Measurements from ENCODE around the gene SETD3.

The SETD3 gene

GRCh38 chr14:99516156-99516870 lies 35.7 kb upstream of the SETD3 start:
- DNase-seq = no peak

GRCh38 chr14:99515301-99516155 lies 34.9 kb upstream of the SETD3 start:
- no peak for DNase-seq

GRCh38 chr14:99514552-99515300 lies 34.1 kb upstream of the SETD3 start:
- DNase-seq = no peak

- no peak for DNase-seq
Measured at GRCh38 chr14:99513946-99514551, 33.4 kb upstream of the SETD3 start.

GRCh38 chr14:99513183-99513694 lies 32.6 kb upstream of the SETD3 start:
- DNase-seq = no peak

- no peak for DNase-seq
Measured at GRCh38 chr14:99512571-99513182, 32.0 kb upstream of the SETD3 start.

DNA sequence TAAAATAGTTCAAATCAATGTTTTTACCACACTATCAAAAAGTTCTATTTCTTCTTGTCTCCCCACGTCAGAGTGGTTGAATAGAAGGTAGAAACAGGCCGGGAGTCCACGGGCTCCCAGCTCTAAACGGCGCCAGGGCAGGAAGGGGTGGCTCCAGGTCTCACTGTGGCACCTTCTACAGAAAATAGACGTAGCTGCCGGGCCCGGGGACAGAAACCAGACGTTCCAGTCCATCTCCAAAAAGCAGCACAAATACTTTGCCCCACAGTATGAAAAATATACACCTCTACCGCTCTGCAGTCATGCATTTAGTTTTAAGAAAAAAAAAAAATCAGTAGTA lies 31.4 kb upstream of the SETD3 start:
- DNase-seq = no peak

- DNase-seq = no peak
Measured at GRCh38 chr14:99511421-99512109, 30.9 kb upstream of the SETD3 start.

DNA sequence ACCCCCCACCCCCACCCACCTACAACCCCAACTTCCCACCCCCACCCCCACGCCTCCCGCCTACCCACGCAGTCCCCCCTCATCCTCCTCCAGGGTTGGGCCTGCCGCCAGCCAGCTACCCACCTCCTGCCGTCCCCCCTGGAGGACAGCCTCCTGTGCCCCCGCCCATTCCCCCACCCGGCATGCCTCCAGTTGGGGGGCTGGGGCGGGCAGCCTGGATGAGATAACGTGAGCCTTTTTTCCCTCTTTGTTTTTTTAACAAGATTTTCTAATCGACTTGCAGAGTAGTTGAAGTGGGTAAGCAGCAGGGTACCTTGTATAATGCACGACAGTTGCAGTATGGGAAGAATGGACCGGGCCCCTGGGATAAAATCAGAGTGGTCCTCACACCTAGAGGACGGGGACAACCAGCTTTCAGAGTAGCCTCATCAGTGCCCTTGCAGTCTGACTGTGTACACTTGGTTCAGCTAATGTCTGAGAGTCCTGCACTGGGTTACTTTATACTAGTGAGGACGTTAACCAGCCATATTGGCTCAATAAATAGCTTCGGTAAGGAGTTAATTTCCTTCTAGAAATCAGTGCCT lies 30.0 kb upstream of the SETD3 start:
- no peak for DNase-seq

GRCh38 chr14:99509871-99510555 lies 29.4 kb upstream of the SETD3 start:
- no peak for DNase-seq

DNA sequence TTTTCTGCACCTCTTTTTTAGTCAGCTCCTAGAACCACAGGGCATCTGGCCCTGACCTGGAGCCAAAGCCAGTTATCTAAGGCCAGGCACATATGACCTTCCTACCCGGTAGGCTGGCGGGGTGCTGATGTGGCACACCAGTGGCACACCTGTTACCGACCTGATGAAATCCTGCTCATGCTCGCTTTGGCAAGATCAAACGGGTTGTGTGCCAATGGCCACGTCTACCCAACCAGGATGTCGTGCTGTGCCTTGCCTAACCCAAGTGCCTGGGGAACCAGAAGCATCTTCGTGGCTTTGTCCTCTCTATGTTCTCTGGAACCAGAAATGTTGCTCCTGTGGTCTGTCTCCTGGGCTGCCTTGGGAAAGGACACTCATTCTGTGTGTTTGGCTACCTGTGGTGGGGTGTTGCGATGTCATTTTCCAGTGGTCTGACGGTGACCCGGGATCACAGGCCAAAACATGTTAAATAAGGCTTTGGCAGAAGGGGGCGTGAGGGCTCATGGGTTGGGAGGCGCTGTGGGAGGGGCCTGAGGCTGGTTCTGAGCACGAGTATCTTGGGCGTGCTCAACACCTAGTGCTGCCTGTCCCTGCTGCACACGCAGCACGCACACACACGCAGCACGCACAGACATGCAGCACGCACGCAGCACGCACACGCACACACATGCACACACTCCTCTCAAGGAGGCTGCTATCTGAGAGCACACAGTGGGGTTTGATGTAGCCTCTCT lies 28.4 kb upstream of the SETD3 start:
- DNase-seq = no peak

- DNase-seq = no peak
Measured at GRCh38 chr14:99507860-99508640, 27.4 kb upstream of the SETD3 start.

DNA sequence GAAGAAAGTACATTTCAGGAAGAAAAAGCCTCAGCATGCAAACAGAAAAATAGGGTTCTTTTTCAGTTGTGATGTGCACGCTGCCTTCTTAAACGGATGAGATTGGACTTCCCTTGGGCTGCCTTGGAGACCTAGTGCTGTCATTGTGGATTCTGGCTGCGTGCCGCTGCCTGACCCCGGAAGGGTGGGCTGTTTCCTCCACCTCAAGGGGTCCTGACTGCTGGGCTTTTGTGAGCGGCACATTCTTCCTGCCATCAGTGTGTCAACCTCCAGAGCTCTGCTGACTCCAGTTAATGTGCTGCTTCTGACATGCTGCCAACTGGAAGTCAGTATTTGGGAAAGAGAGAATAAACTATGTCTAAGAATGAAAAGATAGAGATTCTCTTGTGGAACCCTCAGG lies 25.6 kb upstream of the SETD3 start:
- no peak for DNase-seq

- no peak for DNase-seq
Measured at GRCh38 chr14:99505089-99505488, 24.4 kb upstream of the SETD3 start.

GRCh38 chr14:99503848-99504453 lies 23.3 kb upstream of the SETD3 start:
- DNase-seq = no peak

DNA sequence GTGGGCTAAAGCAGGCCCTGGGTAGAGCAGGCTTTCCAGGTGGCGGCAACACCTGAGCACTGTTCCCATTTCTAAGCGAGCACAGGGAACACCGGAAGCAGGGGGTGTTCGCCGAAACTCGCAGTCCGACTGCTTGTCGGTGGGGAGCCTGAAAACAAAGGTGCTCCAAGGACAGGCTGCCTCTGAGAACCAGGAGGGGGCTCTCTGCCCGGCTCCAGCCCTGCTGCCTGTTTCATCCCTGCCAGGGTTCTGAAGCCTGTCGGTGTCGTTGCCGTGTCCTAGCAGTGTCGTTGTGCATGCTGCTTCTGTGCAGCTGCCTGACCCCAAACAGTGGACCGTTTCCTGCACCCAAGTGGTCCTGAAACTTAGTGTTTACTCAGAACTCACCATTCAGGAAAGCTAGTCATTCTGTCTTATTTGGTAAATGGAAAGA lies 22.3 kb upstream of the SETD3 start:
- no peak for DNase-seq

DNA sequence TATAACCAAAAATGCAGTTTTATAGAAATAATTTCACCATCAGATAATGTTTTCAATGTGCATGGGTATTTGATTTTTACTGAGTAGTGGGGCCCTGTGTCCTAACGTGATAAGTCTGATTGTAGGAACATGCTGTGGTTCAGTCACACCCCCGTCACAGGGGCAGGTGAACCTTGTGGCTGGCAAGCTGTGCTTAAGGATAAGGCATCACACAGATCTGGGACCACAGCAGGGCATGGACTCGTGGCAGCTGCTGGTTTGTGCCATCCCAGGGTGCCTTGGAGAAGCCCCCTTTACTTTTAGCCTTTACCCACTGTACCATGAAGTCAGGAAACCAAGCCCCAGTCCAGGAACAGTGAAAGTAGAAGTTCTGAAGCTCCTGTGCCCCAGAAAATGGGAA lies 17.2 kb upstream of the SETD3 start:
- no peak for DNase-seq

DNA sequence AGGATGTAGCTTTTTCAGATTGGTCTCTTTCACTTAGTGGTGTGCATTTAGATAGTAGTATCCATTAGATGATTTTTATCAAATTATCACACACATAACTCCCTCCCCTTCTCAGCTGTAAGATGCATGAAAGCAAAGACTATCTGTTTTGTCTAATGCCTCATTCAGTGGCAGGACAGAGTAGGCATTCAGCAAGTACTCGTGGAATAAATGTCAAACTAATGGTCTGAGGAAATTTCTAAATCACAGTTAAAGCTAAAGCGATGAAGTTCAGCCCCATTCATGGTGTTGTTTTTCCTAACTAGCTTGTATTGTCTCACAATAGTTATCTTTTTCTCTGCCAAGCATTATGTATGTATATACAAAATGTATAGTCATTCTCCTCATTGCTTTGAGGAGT lies 16.7 kb upstream of the SETD3 start:
- DNase-seq = no peak

DNA sequence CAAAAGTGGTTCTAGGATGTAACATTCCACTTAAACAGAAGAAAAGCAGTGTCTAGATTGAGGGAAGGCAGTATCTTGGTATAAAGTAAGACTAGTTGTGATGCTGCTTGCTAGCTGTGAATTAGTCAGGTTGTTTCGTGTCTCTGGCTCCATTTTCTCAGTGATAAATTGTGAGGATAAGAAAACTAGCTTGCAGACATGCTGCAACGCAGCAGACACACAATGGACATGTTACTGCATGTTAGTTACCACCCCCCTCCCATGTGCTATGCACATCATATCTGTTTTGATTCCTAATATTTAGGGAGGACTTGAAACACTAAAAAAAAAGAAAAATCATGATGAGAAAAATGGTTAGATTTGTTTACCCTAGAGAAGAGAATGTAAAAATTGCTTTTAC lies 3.4 kb upstream of the SETD3 start:
- no peak for DNase-seq
